CD4-positive, alpha-beta T cell treated with Interleukin-10 for 1 hour (primary cell): ENCODE data around the gene CCDC174.
"Not testable (repeated sequence)": the region's sequence is repeated elsewhere in the genome, so short reads cannot be mapped to it uniquely, and the experiment has no call there.

ENCODE experiments used
- DNase-seq: peaks from one replicate; pipeline ENCODE4 v3.0.0-alpha.2; 2020

Gene CCDC174

GRCh38 chr3:14651440-14652251 lies at the start of gene CCDC174:
Gene CCDC174, plus strand, starts transcription at chr3:14651762. Its CDS starts 75 bp downstream, at chr3:14651837.
- peak; percentile 99 for DNase-seq

- DNase-seq: no peak
These were observed 49.4 kb upstream of the CCDC174 start for GRCh38 chr3:14602006-14602803.

- no peak for DNase-seq
These were observed 48.5 kb upstream of the CCDC174 start for GRCh38 chr3:14602804-14603644.

GRCh38 chr3:14605067-14605466 lies 46.5 kb upstream of the CCDC174 start:
- DNase-seq: no peak

GRCh38 chr3:14605744-14606143 lies 45.8 kb upstream of the CCDC174 start:
- DNase-seq: no peak

- DNase-seq: no peak
These were observed 44.8 kb upstream of the CCDC174 start for GRCh38 chr3:14606669-14607339.

- no peak for DNase-seq
These were observed 43.3 kb upstream of the CCDC174 start for GRCh38 chr3:14608298-14608697.

GRCh38 chr3:14609058-14609457 lies 42.5 kb upstream of the CCDC174 start:
- not testable (repeated sequence) for DNase-seq

- DNase-seq: no peak
These were observed 42.1 kb upstream of the CCDC174 start for GRCh38 chr3:14609506-14609905.

- no peak for DNase-seq
These were observed 41.6 kb upstream of the CCDC174 start for GRCh38 chr3:14609941-14610340.

- no peak for DNase-seq
These were observed 37.4 kb upstream of the CCDC174 start for GRCh38 chr3:14614189-14614588.

GRCh38 chr3:14614862-14615261 lies 36.7 kb upstream of the CCDC174 start:
- no peak for DNase-seq

GRCh38 chr3:14616606-14617507 lies 34.7 kb upstream of the CCDC174 start:
- DNase-seq: no peak

GRCh38 chr3:14617508-14618023 lies 34.0 kb upstream of the CCDC174 start:
- DNase-seq: no peak

- no peak for DNase-seq
These were observed 32.0 kb upstream of the CCDC174 start for GRCh38 chr3:14619605-14620004.

- DNase-seq: no peak
These were observed 31.1 kb upstream of the CCDC174 start for GRCh38 chr3:14620512-14620911.

GRCh38 chr3:14621093-14621492 lies 30.5 kb upstream of the CCDC174 start:
- no peak for DNase-seq

GRCh38 chr3:14622368-14622767 lies 29.2 kb upstream of the CCDC174 start:
- no peak for DNase-seq

GRCh38 chr3:14623569-14624051 lies 28.0 kb upstream of the CCDC174 start:
- no peak for DNase-seq

GRCh38 chr3:14624498-14624897 lies 27.1 kb upstream of the CCDC174 start:
- no peak for DNase-seq

- no peak for DNase-seq
These were observed 26.1 kb upstream of the CCDC174 start for GRCh38 chr3:14625443-14625842.
